GM19238 (cell line): Measurements from ENCODE around the gene ST3GAL2.
"Not testable (repeated sequence)": the region's sequence is repeated elsewhere in the genome, so short reads cannot be mapped to it uniquely, and the experiment has no call there.

Source experiments
- DNase-seq: peaks from one replicate; pipeline ENCODE4 v3.0.0; 2011; ENCODE audit warnings: low spot score; ENCODE audit not compliant: insufficient read length

Gene ST3GAL2

DNA sequence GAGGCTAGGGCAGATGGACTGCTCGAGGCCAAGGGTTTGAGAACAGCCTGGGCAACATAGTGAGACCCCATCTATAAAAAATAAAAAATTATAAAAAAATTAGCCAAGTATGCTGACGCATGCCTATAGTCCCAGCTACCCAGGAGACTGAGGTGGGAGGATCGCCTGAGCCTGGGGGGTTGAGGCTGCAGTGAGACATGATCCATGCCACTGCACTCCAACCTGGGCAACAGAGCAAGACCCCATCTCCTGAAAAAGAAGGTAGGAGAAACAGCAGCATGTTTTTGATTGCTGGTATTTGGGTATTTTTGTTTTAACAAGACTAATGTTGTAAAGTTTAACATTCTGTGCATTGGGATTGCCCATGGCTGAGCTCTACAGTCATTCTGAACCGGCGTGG, 101.1 kb downstream of the ST3GAL2 start:
- no peak for DNase-seq

DNA sequence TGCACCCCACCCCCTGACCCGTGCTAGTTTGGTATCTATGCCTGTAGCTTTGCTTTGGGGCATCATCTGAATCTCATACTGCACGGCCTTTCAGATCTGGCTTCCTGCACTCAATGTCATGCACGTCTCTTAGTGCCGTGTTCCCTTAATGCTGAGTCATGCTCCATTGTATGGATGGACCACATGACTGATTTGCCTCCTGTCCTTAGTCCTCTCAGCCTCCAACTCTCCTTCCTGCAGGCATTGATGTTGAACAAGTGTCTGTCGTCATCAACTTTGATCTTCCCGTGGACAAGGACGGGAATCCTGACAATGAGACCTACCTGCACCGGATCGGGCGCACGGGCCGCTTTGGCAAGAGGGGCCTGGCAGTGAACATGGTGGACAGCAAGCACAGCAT, 106.2 kb downstream of the ST3GAL2 start:
- DNase-seq, result not testable (repeated sequence)

DNA sequence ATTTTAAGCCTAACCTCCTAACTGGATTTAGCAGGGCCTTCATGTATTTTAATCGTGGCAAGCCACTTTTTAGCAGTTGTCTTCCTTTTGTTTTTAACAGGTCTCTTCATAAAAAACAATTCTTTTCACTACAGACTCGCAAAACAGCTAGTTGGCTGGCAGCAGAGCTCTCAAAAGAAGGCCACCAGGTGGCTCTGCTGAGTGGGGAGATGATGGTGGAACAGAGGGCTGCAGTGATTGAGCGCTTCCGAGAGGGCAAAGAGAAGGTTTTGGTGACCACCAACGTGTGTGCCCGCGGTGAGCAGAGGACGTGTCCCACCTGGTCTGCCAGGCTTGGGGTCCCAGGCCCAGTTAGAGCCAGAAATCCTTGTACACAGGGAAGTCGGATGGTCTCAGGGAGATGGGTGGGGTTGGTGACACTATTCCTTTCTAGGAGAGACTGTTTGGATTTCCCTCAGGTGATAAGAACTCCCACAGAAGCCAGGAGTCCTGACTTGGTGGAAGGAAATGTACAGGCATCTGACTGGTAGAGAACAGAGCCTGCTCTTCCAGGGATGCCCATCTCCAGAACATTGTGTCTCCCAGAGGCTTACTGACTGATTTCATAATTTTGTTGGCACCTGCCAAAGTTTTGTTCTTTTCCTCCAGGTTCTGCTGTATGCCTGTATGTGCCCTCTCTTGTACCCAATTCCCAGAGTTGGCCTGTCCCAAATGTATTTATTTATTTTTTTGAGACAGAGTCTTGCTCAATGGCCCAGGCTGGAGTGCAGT, 107.1 kb downstream of the ST3GAL2 start:
- no peak for DNase-seq

DNA sequence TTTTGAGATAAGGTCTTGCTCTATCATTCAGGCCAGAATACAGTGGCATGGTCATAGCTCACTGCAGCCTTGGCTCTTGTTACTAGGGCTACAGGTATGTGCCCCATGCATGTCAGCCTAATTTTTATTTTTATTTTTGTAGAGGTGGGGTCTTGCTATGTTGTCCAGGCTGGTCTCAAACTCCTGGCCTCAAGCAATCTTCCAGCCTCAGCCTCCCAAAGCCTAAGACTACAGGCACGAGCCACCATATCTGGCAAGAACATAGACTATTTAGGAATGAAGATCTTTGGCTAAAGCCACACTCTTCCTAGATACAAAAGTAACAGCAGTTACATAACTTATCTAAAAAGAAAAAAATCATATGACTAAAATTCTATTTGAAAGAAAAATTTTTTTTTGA, 107.8 kb downstream of the ST3GAL2 start:
- DNase-seq, result no peak
